Retinal pigment epithelial cell (primary cell): Measurements from ENCODE around the gene MAN2C1.

Experiments used
- DNase-seq: peaks from one replicate; pipeline ENCODE4 v3.0.0-alpha.2; 2010; ENCODE audit warnings: low read depth
- H3K4me3 ChIP-seq: 2 replicates; pipeline ENCODE4 v1.5.1; 2011; ENCODE audit warnings: mild to moderate bottlenecking, low read length, control low read depth, moderate library complexity
- CTCF ChIP-seq: conservative IDR thresholded peaks from 2 replicates; pipeline ENCODE4 v1.5.1; 2011; ENCODE audit warnings: low read depth, low read length, control low read depth, inconsistent platforms

Gene MAN2C1

DNA sequence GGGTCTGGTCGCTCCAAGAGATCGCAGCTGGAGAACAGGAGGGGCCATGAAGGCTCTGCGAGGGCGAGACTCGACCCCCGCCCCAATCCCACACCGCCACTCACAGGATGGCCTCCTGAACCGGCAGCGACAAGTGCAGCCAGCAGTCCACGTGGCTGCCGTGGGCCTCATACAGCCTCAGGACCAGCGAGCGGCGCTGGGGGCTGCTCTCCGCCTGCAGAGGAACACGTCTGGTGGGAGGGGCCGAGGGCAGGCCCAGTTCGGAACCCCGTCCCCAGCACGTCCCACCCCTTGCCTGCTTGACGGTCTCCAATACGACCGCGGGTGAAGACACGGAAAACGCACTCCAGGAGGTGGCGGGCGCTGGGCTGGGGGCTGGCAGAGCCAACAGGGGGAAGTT lies 12.4 kb downstream of the MAN2C1 start:
- no peak for TF ChIP-seq CTCF
- no peak overlapping the region for H3K4me3 ChIP-seq
- DNase-seq = no peak

- H3K4me3 ChIP-seq = no peak overlapping the region
- no peak for TF ChIP-seq CTCF
- DNase-seq = no peak
Observed at GRCh38 chr15:75355369-75355768, 13.0 kb downstream of the MAN2C1 start.

GRCh38 chr15:75354454-75354853 lies 14.0 kb downstream of the MAN2C1 start:
- no peak for TF ChIP-seq CTCF
- no peak overlapping the region for H3K4me3 ChIP-seq
- DNase-seq = no peak

DNA sequence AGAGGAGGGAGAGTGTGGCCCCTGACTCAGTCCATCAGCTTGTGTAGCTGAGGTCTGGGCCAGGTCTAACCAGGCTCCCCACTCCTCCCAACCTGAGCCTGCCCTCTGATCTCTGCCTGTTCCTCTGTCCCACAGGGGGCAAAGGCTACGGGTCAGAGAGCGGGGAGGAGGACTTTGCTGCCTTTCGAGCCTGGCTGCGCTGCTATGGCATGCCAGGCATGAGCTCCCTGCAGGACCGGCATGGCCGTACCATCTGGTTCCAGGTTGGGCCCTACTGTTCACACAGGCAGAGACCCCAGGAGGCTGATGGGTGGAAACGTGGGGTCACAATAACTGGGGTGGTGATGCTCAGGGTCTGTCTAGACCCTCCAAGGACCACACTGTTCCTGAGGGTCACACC lies 14.8 kb downstream of the MAN2C1 start:
- DNase-seq = no peak
- no peak for TF ChIP-seq CTCF
- no peak overlapping the region for H3K4me3 ChIP-seq

DNA sequence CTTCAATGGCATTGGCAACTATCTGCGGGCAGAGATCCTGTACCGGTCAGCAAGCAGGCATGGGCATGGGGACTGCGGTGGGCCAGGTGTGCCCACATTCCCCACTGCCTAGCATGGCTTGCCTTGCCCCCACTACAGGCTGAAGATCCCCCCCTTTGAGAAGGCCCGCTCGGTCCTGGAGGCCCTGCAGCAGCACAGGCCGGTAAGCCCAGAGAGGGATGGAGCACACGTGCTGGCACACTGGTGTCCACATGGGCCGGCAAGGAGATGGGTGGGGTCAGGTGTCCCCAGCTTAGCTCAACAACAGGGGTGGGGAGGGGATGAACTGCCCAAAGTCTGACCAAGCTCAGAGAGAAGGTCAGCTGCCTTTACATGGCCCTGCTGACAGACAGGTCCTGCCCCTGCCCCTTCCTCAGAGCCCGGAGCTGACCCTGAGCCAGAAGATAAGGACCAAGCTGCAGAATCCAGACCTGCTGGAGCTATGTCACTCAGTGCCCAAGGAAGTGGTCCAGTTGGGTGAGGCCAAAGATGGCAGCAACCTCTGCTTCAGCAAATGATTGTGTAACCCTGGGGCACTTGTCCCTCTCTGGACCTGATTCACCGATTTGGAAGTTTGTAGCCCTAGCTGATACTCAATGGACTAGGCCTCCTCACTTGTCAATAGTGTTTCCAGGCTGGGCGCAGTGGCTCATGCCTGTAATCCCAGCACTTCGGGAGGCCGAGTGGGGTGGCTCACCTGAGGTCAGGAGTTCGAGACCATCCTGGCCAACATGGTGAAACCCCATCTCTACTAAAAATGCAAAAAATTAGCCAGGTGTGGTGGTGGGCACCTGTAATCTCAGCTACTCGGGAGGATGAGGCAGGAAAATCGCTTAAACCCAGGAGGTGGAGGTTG lies 16.0 kb downstream of the MAN2C1 start:
- H3K4me3 ChIP-seq = no peak overlapping the region
- no peak for DNase-seq
- TF ChIP-seq CTCF = no peak

DNA sequence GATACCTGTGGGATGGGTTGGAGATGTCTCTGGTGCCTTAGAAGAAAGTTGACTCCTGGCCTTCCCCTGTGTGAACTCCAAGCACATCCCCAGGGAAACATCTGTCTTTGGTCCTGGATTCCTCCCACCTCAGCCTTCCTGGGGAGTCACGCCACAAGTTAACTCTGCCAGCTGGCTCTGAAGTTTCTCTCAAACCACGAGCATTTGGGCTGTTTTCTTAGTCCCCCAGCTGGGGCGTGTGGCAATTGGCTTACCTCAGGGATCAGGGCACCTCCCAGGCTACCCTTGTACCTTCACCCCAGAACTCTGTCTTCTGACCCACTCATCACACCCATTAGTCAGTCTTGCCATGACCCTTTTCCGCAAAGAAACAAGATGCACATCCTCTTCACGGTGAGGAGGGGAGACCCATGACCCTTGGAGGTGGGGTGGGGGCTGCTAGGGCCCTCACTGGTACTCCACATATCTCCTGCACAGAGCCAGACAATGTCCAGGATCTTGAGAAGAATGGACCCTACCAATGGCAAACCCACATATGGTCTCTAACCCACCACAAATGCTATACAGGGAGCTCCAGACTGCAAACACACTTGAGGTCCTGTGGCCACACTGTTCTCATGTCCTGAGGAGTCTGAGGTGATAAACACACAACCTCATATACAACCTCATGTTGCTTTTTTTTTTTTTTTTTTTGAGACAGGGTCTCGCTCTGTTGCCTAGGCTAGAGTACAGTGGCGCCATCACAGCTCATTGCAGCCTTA lies 17.6 kb downstream of the MAN2C1 start:
- H3K4me3 ChIP-seq = no peak overlapping the region
- no peak for DNase-seq
- TF ChIP-seq CTCF = no peak
